Endothelial cell of umbilical vein (primary cell): ENCODE measurements around the gene RBM43. TPM values are rescaled to one million over a fixed set of nuclear protein-coding genes. Genes with fewer than 3 reads are reported as not detected.

Experiments
- BruUV-seq: library from RNA; stranded (reverse); fragments of 400-500 nt; replicated peaks from 2 replicates; lab custom pipeline; 2021; lab: Mats Ljungman, UMichigan
- CTCF ChIA-PET: fragments of 300-600, 350-600 bp; sonication (Branson Sonifier 250); formaldehyde crosslinking; loops from one replicate; lab custom pipeline; 2021; ENCODE audit warnings: antibody characterized with exemption, inconsistent platforms; lab: Charles Lee
- POLR2A ChIA-PET: fragments of 300-600, 350-600 bp; sonication (Branson Sonifier 250); formaldehyde crosslinking; loops from one replicate; lab custom pipeline; 2021; ENCODE audit warnings: antibody characterized with exemption, inconsistent platforms; lab: Charles Lee
- DNase-seq: peaks from one replicate; pipeline ENCODE4 v3.0.0-alpha.2; 2011; ENCODE audit warnings: low read depth, low spot score
- FAIRE-seq: peaks from 2 replicates; lab custom pipeline; 2011; peaks lifted over from hg19 to GRCh38; lab: Jason Lieb, UNC
- H2AFZ ChIP-seq: 2 replicates; pipeline ENCODE4 v1.6.0; 2012; ENCODE audit warnings: low read depth, low read length, control low read depth, inconsistent platforms
- H3K27ac ChIP-seq: 2 replicates; pipeline ENCODE4 v1.5.1; 2011; ENCODE audit warnings: low read depth, mild to moderate bottlenecking, control low read depth, low read length, moderate library complexity; ENCODE audit not compliant: insufficient read depth
- H3K27me3 ChIP-seq, 2 experiments: 2 replicates each; pipeline versions ENCODE4 v1.6.0 to v1.6.1; 2011; ENCODE audit warnings: low read length in 2 of 2, mixed read lengths in 1 of 2; ENCODE audit not compliant: control insufficient read depth in 2 of 2, insufficient read depth in 2 of 2
- H3K36me3 ChIP-seq, 2 experiments: 2 replicates in 1 of 2; 3 replicates in 1 of 2; pipeline ENCODE4 v1.5.1; 2011; ENCODE audit warnings: low read length in 2 of 2, mild to moderate bottlenecking in 1 of 2, moderate library complexity in 1 of 2; ENCODE audit not compliant: control insufficient read depth in 2 of 2, insufficient read depth in 2 of 2; ENCODE audit errors: extremely low read depth in 1 of 2
- H3K4me1 ChIP-seq: 3 replicates; pipeline ENCODE4 v1.5.1; 2011; ENCODE audit warnings: mild to moderate bottlenecking, low read length; ENCODE audit not compliant: control insufficient read depth, insufficient read depth; ENCODE audit errors: extremely low read depth
- H3K4me2 ChIP-seq: 2 replicates; pipeline ENCODE4 v1.6.1; 2011; ENCODE audit warnings: low read length, control low read depth, mixed read lengths; ENCODE audit not compliant: insufficient read depth
- H3K4me3 ChIP-seq, 3 experiments: fragments of 200-600 bp in 1 of 3; sonication (generic), shearing (Covaris generic) in 1 of 3; replicated peaks in 1 of 3; 2 replicates each; pipeline ENCODE4 v1.5.1; 2011 to 2016; ENCODE audit warnings: control low read depth in 3 of 3, low read length in 3 of 3, mild to moderate bottlenecking in 2 of 3, inconsistent platforms in 1 of 3, low read depth in 1 of 3, moderate library complexity in 1 of 3; ENCODE audit not compliant: insufficient read depth in 1 of 3
- H3K79me2 ChIP-seq: 2 replicates; pipeline ENCODE4 v1.6.0; 2012; ENCODE audit warnings: low read length, inconsistent platforms; ENCODE audit not compliant: control insufficient read depth, insufficient read depth
- H3K9ac ChIP-seq: replicated peaks from 2 replicates; pipeline ENCODE3; 2011; ENCODE audit warnings: low read length, control low read depth; ENCODE audit not compliant: insufficient read depth; ENCODE audit errors: extremely low read depth
- H3K9me1 ChIP-seq: replicated peaks from 3 replicates; pipeline ENCODE4 v1.6.0; 2011; ENCODE audit warnings: mild to moderate bottlenecking, low read length; ENCODE audit not compliant: control insufficient read depth, insufficient read depth; ENCODE audit errors: extremely low read depth
- H3K9me3 ChIP-seq: replicated peaks from 2 replicates; pipeline ENCODE4 v1.5.1; 2012; ENCODE audit warnings: low read length, inconsistent platforms; ENCODE audit not compliant: control insufficient read depth, insufficient read depth
- H4K20me1 ChIP-seq: replicated peaks from 2 replicates; pipeline ENCODE3; 2011; ENCODE audit warnings: mild to moderate bottlenecking, low read length; ENCODE audit not compliant: control insufficient read depth, insufficient read depth; ENCODE audit errors: extremely low read depth
- MYC ChIP-seq: IDR thresholded peaks from one replicate; pipeline ENCODE4 v1.6.1; 2011; ENCODE audit warnings: mild to moderate bottlenecking, low read depth, low read length
- dilution Hi-C: fragments of 300-500 bp; cut with MboI; formaldehyde crosslinking; loops from one replicate; pipeline ENCODE4 v1.15.0; 2019; ENCODE audit warnings: low sequenced_read_pairs; ENCODE audit not compliant: extremely low pct_ligation_motif_present
- intact Hi-C: fragments of 100-400 bp; cut with micrococcal nuclease; formaldehyde crosslinking; loops from one replicate; pipeline ENCODE4 v1.10.0; 2022
- polyA plus RNA-seq, 4 experiments: library from polyadenylated mRNA; depleted of rRNA in 3 of 4; stranded (reverse) in 3 of 4; unstranded in 1 of 4; fragments of >200 nt; gene quantifications; 2 replicates each; pipeline versions ENCODE4 v1.2.1 to v1.2.3, GENCODE V29; 2011 to 2012; ENCODE audit warnings: missing spikeins in 1 of 4
- total RNA-seq: library from RNA; stranded (reverse); gene quantifications from 2 replicates; pipeline ENCODE4 v1.2.3, GENCODE V29; 2021
- TF ChIP-seq, protein P1 (sequence below), 2 donors: IDR thresholded peaks; 1 replicate in 1 of 2; 2 replicates in 1 of 2; pipeline ENCODE4 v1.5.1; 2011; ENCODE audit warnings: low read length in 2 of 2, mild to moderate bottlenecking in 2 of 2, moderate library complexity in 2 of 2, control low read depth in 1 of 2, inconsistent platforms in 1 of 2, low read depth in 1 of 2; ENCODE audit not compliant: insufficient read depth in 1 of 2; ENCODE audit errors: extremely low read depth in 1 of 2

RBM43 gene
- total and polyA plus RNA-seq, 2 donors (not counting 3 experiments of a cell fraction or from before 2014, with no cell fraction given): 3.7 to 6.5 TPM

DNA sequence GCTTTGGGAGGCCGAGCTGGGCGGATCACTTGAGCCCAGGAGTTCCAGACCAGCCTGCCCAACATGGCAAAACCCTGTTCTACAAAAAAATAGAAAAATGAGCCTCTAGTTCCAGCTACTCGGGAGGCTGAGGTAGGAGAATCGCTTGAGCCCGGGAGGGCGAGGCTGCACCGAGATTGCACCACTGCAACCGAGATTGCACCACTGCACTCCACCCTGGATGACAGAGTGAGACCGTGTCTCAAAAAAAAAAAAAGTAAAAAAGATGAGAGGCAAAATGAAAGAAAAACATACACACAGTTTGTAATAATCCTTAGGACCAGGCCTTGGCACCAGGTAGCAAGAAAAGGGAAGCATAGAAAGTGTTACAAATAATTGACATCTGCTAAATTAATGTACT lies 22.0 kb downstream of the RBM43 start:
- DNase-seq (no peak), FAIRE-seq (no peak)
- no peaks in the 10 kb centered on the region for H3K36me3 ChIP-seq
- no peaks in the 10 kb centered on the region for H3K79me2 ChIP-seq
- no peak overlapping the region for H3K4me2 ChIP-seq
- H3K4me1 ChIP-seq: peaks cover 7% of the 10 kb centered on the region
- ChIA-PET CTCF (interaction anchor here (0.6 to 4.3 kb wide), 48 partner anchors 8 to 1926 kb away, joined by 3 to 120 read pairs (median 5); partner anchors contain the start of gene RBM43), POLR2A (interaction anchor here (0.5 kb wide), 1 partner anchor 1505 kb away, joined by 3 read pairs; no protein-coding TSS in a partner anchor)
- intact Hi-C loops (loop anchor here (1.0 to 10.0 kb wide), 10 partner anchors 189 to 1905 kb away; partner anchors contain the start of genes LYPD6 and RND3), dilution Hi-C loops (no loop called here)
- H3K4me3 ChIP-seq: no peak overlapping the region
- H3K9me3 ChIP-seq: no peaks in the 10 kb centered on the region
- H3K27ac ChIP-seq: no peak overlapping the region
- no peaks in the 10 kb centered on the region for H3K9me1 ChIP-seq
- no peak overlapping the region for H2AFZ ChIP-seq
- no peaks in the 10 kb centered on the region for H4K20me1 ChIP-seq
- H3K27me3 ChIP-seq: no peaks in the 10 kb centered on the region
- TF ChIP-seq, protein P1, sequence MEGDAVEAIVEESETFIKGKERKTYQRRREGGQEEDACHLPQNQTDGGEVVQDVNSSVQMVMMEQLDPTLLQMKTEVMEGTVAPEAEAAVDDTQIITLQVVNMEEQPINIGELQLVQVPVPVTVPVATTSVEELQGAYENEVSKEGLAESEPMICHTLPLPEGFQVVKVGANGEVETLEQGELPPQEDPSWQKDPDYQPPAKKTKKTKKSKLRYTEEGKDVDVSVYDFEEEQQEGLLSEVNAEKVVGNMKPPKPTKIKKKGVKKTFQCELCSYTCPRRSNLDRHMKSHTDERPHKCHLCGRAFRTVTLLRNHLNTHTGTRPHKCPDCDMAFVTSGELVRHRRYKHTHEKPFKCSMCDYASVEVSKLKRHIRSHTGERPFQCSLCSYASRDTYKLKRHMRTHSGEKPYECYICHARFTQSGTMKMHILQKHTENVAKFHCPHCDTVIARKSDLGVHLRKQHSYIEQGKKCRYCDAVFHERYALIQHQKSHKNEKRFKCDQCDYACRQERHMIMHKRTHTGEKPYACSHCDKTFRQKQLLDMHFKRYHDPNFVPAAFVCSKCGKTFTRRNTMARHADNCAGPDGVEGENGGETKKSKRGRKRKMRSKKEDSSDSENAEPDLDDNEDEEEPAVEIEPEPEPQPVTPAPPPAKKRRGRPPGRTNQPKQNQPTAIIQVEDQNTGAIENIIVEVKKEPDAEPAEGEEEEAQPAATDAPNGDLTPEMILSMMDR (IDR thresholded peaks at IDR 0.05; ENCODE audit: extremely low read depth in 1 of 2, insufficient read depth in 1 of 2, low read depth in 1 of 2, low read length in 2 of 2): no peak
- TF ChIP-seq MYC: no peak
- BruUV-seq: no TSS peak
- H3K9ac ChIP-seq: no peak overlapping the region
